ENCODE data around the gene COL1A2.

DNA sequence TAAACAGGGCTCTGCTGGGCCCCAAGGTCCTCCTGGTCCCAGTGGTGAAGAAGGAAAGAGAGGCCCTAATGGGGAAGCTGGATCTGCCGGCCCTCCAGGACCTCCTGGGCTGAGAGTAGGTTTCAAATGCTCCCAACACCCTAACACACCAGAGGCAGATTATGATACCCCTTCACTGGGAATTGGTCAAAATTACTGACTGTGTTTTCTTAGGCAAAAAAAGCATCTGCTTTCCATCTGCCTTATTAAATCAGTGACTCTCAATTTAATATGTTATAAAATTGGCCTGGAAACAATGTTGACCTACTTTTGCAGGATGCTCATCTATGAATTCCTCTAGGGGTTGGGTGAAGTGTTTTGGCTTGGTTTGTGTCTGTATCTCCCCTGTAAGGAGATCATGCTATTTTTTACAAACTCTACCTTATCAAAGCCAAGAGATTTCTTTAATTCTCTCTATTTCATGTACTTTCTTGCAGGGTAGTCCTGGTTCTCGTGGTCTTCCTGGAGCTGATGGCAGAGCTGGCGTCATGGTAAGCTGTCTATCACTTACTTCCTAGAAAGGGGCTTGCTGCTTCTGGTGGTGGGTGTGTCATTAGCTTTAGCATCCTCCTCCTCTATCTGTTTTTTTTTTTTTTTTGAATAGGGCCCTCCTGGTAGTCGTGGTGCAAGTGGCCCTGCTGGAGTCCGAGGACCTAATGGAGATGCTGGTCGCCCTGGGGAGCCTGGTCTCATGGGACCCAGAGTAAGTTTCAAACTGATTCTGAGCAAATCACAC lies 15.9 kb downstream of the COL1A2 start:
- TF ChIP-seq, protein P1, sequence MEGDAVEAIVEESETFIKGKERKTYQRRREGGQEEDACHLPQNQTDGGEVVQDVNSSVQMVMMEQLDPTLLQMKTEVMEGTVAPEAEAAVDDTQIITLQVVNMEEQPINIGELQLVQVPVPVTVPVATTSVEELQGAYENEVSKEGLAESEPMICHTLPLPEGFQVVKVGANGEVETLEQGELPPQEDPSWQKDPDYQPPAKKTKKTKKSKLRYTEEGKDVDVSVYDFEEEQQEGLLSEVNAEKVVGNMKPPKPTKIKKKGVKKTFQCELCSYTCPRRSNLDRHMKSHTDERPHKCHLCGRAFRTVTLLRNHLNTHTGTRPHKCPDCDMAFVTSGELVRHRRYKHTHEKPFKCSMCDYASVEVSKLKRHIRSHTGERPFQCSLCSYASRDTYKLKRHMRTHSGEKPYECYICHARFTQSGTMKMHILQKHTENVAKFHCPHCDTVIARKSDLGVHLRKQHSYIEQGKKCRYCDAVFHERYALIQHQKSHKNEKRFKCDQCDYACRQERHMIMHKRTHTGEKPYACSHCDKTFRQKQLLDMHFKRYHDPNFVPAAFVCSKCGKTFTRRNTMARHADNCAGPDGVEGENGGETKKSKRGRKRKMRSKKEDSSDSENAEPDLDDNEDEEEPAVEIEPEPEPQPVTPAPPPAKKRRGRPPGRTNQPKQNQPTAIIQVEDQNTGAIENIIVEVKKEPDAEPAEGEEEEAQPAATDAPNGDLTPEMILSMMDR (IDR thresholded peaks at IDR 0.05; ENCODE audit: insufficient read depth, low read depth, low read length): no peak
- no peak for TF ChIP-seq EZH2 (IDR thresholded peaks at IDR 0.05; ENCODE audit: insufficient read depth, low read length)
